AG09319 (cell line): Measurements from ENCODE around the gene KLLN.

Experiments
- DNase-seq: peaks from one replicate; pipeline ENCODE4 v3.0.0-alpha.2; 2010; ENCODE audit warnings: low read depth; ENCODE audit errors: extremely low read depth
- TF ChIP-seq, protein P1 (sequence below): IDR thresholded peaks from 2 replicates; pipeline ENCODE4 v1.5.1; 2011; ENCODE audit warnings: low read depth, mild to moderate bottlenecking, inconsistent platforms, low read length, moderate library complexity

KLLN gene

DNA sequence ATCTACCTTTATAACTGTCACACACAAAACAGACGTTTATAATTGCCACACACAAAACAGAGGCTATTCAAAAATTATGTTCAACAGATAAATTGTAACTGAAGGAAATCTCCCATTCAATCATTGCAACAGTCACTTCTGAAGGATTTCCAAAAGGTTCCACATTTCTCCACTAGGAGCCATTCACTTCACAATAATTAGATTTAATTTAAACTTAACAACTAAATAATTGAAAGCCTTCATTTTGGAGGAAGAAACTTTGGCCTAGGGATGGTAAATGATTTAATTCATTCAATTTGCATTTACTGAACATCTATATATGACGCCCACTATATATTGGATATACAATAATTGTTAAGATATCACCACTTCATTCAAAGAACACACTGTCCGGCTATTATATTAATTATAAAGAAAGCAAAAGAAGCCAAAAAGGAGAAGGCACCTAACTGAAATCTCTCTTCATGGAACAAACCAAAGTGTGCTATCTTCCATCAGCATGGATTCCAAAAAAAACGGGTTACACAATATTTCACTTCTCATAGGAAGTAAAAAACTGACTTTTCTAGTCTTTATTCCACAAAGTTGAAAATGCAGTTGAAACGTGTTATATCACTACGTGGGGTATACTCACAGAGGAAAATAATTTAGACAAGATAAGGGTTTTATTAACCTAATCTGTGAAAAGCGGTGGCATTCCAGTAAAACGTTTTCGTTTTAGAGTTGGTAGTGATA lies 47.0 kb downstream of the KLLN start:
- DNase-seq = no peak
- TF ChIP-seq, protein P1, sequence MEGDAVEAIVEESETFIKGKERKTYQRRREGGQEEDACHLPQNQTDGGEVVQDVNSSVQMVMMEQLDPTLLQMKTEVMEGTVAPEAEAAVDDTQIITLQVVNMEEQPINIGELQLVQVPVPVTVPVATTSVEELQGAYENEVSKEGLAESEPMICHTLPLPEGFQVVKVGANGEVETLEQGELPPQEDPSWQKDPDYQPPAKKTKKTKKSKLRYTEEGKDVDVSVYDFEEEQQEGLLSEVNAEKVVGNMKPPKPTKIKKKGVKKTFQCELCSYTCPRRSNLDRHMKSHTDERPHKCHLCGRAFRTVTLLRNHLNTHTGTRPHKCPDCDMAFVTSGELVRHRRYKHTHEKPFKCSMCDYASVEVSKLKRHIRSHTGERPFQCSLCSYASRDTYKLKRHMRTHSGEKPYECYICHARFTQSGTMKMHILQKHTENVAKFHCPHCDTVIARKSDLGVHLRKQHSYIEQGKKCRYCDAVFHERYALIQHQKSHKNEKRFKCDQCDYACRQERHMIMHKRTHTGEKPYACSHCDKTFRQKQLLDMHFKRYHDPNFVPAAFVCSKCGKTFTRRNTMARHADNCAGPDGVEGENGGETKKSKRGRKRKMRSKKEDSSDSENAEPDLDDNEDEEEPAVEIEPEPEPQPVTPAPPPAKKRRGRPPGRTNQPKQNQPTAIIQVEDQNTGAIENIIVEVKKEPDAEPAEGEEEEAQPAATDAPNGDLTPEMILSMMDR = no peak
